OCI-M2 (cell line): ENCODE data around the gene AFDN.

Source experiments
- DNase-seq: peaks from one replicate; lab custom pipeline; 2025; ENCODE audit not compliant: unreplicated experiment; lab: John Stamatoyannopoulos, UW

AFDN gene

GRCh38 chr6:167838207-167838748, 11.6 kb downstream of the AFDN start:
- no peak for DNase-seq

DNA sequence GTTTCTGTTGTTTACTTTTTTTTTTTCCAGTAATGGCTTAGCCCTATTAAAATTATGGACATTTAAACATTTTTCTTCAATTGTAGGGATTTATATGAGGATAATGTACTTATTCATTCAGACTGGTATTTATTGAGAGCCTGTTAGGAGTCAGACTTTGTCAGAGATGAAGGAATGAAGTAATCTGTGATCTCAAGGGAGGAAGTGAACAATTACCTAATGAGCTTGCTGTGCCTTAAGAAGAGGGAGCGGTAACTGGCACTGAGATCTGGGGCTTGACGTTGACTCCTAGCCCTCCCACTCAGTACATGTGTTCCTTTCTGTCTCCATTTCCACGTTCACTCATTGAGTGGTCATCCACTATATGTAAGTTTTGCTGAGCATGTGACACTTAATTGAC, 12.6 kb downstream of the AFDN start:
- no peak for DNase-seq

DNA sequence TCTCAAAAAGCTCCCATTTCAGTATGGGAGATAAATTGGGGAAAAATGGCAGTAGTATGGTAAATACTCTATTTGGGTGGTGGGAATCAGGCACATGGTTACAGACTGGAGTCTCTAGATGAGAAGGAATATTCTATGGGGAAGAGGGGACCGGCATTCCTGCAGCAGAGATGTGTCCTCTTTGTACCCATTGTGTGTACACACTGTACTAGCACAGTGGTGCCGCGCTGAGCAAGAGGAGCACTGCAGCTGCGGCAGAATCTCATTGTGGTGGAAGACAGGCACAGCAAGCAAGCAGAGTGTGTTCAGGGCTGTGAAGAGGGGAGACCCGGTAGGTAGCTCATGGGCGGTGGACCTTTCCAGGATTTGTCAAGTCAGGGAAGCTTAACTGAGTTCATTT, 13.0 kb downstream of the AFDN start:
- no peak for DNase-seq

- no peak for DNase-seq
Measured at GRCh38 chr6:167840160-167840525, 13.4 kb downstream of the AFDN start.

DNA sequence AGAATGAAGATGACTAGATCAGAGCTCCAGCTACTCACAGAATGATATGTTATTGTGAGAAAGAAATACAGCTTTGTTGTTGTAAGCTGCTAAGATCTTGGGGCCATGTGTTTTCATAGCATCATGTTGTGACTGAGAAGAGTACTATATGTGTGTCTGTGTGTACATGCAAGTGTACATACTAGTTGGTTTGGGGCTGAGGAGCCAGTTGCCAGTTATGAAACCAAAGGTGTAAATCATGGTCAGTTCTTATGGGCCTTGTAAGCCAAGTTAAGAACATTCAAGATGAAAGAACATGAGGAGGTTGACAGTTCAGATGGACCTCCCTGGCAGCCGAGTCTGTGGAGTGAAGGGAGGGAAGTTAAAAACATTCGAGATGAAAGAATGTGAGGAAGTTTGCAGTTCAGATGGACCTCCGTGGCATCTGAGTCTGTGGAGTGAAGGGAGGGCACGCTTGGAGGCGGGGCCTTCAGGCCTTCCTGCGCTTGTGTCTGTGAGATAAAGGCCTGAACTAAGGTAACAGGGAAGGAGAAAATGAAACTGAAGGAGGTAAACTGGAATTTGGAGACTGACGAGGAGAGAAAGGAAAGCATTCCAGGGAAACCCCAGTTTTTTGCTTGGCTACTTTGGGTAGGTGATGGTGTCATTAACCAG, 13.9 kb downstream of the AFDN start:
- DNase-seq, result no peak

DNA sequence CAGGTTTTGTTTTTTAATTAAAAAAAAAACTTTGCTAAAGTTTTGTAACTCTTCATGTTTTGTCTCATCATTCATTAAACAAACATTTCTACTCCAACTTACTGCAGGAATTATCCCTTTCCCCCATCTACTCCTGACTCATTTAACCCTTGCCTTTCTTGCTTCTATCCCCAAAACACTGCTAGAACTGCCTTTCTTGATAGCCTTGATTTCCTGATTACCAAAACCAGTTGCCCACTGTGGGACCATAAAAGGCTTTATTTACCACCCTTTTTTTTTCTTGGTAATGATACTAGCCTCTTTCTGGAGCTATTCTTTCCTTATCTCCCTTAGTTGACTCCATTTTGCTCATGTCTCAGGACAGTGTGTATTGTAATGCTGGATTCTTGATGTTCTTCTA, 15.3 kb downstream of the AFDN start:
- no peak for DNase-seq

DNA sequence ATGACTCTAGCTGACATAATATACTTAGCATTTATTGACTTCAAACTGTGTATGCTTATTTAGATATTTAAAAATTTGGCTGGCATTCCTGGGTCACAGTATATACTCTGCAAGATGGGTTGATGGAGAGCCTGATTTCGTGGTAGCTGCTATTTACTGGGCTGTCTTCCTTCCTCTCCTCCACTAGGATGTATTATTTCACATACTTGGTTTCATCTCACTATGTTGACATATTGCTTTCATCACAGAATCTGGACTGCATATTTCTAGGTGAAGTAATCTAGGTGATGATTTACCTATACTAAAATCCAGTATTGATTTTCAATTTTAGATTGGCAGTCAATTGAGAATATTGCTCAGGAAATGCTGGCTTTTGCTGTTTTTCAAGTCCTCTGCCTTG, 15.7 kb downstream of the AFDN start:
- no peak for DNase-seq

DNA sequence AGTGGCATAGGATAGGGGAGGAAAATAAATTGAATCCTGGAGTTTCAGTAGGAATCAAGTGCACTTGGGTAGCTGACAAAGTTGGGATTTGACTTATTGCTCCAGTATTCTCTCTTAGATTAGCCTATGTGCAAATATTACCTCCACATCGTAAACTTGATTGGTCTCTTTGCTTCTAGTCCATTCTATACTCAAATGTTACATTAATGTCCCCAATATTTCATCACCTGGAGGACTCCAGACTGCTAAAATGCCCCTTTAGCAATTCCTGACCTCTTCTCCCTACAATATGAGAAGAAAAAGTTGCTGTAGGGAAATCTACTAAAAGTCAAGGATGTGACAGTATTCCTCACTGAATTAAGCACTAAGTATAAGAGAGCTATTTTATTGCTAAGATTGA, 16.3 kb downstream of the AFDN start:
- no peak for DNase-seq

DNA sequence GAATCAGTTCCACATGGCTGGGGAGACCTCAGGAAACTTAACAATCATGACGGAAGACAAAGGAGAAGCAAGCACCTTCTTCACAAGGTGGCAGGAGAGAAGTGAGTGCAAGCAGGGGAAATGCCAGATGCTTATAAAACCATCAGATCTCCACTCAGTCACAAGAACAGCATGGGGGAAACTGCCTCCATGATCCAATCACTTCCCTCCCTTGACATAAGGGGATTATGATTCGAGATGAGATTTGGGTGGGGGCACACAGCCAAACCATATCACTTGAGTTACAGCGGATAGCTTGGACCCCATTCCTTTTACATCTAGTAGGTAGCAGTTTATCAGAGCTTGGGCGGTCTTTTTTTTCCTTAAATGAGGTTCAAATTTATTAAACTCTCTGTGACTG, 19.1 kb downstream of the AFDN start:
- DNase-seq, result no peak

DNA sequence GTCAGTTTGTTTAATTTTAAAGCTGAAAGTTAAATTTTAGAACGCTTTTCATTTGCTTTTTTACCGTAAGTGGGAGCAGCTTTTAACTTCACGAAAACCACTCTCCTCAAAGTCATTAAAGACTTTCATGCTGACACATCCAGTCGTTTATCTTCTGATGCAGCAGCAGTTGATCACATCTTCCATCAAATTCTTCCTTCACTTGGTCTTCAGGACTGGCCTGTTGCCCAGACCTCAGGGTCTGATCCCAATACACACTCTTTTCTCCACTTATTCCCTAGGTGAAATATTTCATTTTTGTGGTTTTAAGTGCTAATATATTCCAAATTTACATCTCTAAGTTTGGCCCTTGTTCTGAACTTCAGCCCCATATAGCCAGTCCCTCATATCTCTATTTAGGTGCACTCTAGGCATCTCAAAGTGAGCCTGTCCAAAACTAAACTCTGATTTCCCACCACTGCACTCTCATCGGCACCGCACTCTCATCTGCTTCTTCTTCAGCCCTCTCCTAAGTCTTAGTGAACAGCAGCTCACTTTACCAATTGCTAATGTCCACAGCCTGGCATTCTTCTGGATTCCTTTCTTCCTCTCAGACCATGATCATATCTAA, 20.4 kb downstream of the AFDN start:
- no peak for DNase-seq

DNA sequence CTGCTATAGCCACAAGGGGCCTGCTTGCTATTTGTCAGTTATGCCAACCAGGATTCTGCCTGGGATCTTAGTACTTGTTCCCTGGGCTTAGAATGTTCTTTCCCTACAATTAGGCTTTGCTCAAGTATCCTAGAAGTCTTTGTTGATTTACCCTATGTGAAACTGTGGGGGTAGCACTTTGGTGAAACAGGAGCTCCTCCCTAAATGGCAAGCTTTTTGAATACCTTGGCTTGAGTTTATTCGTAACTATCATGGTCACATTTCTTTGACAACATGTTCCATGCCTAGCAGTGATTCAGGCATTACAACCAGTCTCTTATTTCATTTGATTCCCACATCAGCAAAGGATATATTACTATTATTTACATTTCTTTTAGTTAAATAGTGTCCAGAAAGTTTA, 21.2 kb downstream of the AFDN start:
- DNase-seq, result no peak

DNA sequence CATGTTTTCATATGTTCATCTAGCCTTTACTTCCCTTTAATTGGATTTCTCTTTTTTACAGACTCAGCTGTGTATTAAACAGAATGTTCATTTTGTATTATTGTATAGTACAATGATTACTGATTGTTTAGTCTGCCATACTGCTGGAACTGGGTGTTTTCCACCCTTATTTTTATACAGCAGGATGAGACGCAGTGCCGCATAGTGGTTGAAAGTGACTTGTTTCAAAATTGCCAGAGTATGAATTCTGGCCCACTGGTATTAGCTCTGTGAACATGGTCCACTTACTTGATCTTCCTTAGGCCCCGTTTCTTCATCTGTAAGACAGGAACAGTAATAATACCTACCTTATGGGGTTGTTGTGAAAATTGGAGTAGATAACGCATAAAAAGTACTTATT, 22.1 kb downstream of the AFDN start:
- no peak for DNase-seq

GRCh38 chr6:167849846-167850459, 23.2 kb downstream of the AFDN start:
- DNase-seq, result no peak

DNA sequence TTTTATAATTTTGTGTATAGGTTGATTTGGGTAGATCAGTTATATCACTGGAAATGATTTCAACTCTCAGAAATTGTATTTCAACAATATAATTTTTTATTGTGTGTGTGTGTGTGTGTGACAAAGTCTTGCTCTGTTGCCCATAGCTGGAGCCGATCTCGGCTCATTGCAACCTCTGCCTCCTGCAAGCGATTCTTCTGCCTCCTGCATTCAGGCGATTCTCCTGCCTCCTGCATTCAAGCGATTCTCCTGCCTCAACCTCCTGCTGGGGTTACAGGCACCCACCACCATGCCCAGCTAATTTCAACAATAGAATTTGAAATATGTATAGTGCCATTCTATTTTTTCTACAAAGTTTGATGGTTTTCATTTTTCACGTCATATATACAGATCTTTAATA, 24.1 kb downstream of the AFDN start:
- no peak for DNase-seq

DNA sequence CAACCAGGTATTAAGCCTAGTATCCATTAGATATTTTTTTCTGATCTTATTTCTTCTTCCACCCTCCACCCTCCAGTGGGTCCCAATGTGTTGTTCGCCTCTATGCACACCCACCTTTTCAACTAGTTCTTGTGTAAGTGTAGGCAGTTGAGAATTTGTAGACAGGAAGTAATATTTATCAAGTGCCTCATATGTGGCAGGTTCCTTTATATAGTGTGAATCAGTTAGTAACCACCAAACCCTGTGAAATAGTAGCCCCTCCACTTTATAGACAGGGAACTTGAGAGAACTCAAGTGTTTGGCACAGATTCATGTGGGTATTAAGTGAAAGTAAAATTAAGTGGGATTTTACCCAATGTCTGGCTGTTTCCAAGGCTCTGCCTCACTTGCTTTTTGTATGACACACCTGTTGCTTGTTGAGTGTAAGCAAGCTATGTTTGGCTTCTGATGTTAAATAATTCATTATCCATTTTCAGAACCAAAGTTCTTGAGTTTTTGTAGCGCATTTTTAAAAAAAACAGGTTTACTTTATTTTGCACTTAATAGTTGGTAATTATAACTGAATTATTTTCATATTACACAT, 24.8 kb downstream of the AFDN start:
- DNase-seq, result no peak

DNA sequence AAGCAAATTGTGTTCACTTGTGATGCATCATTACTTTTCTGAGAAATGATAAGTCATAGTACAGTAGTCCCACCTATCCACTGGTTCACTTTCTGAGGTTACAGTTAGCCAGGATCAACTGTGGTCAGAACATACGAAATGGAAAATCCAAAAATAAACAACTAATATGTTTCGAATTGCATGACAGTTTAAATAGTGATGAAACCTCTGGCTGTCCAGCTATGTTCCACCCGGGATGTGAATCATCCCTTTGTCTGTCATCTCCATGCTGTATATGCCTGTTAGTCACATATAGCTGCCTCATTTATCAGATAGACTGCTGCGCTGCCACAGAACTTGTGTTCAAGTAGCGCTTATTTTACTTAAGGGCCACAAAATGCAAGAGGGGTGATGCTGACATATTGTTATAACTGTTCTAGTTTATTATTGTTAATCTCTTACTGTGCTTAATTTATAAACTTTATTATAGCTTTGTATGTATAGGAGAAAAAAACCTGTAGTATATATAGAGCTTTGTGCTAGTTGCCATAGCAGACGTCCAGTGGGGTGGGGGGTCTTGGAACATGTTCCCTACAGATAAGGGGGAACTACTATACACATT, 29.2 kb downstream of the AFDN start:
- DNase-seq, result no peak

DNA sequence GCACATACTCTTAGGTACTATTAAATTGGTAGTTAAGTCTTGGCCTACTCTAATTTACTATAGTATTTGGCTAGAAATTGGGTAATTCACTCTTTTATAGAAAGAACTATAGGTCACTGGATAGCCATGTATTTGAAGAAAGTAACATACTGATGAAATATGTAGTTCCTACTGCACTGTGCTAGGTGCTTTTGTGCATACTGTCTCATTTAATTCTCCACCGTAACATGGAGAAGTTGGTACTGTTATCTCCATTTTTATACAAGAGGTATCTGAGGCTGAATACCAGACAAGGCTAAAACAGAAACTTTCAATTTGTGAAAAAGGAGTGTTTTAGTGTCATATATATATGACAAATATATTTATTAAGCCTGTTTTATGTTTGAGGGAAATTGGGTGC, 29.8 kb downstream of the AFDN start:
- no peak for DNase-seq

DNA sequence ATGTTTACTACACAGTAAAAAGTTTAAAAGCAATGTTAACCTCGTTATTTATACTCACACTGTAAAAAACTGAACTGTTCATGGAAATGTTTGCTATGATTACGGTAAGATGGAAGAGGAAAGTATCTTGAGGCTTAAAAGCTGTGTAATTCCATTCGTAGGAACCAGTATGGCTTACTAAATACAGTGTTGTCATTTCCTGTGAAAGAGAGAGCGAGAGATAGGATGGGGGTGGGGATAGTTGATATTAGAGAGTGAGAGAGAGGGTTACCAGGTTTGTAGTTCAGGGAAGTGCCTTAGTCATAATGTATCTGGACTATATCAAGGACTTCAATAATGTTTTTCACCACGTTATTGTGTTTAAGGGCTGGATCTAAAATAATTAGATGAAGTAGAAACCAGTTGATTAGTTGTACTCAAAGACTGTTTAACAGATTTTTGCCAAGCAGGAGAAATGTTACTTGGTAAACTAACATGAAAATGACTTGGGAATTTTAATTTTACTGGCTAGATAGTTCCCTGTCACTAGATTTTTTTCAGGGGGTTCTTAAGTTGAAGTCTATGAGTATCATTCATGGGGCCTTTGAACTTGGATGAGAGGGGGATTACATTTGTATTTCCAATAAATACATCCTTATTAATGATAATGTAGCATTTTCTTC, 30.4 kb downstream of the AFDN start:
- DNase-seq, result no peak

DNA sequence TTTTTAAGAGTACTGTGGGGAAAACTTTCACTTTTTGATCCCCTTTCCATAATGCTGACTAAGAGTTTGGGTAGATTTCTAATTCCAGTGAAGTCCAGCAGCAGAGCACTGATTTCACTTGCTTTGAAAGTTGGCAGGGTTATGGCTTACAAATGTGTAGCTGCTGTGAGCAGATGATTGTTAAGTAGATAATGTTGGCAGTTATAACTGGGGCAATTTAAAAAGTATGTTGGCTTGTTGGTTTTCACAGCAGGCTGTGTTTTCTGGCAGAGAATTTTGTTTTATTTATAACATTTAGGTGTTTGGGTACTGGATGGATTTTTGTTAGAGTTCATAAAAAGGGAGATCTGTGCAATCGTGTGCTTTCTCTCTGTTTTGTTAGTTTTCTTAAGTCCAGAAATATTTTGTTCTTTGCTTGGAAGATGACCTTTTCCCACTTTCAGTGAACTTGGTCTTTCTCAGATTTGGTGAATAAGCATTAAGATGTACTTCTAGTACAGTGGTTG, 31.4 kb downstream of the AFDN start:
- DNase-seq, result no peak

- no peak for DNase-seq
Measured at GRCh38 chr6:167858842-167859664, 32.3 kb downstream of the AFDN start.
